HEK293 (cell line): ENCODE data around the gene EPHA6.

Experiments
- CTCF ChIA-PET: fragments of 350-600 bp; formaldehyde crosslinking; extraction: SDS; loops from one replicate; lab custom pipeline; 2021; ENCODE audit warnings: antibody characterized with exemption; lab: Yijun Ruan, JAX
- POLR2A ChIA-PET: fragments of 300-600 bp; formaldehyde crosslinking; extraction: SDS; loops from one replicate; lab custom pipeline; 2020; ENCODE audit warnings: antibody characterized with exemption, inconsistent platforms; lab: Yijun Ruan, JAX
- H3K27ac ChIP-seq: fragments of 200-500 bp; sonication (Bioruptor generic); 2 replicates; pipeline ENCODE4 v1.5.1; 2014; ENCODE audit warnings: low read depth, low read length, control low read depth, inconsistent platforms; ENCODE audit errors: extremely low read depth
- H3K36me3 ChIP-seq, 2 experiments: fragments of 200-500 bp in 1 of 2; sonication (Bioruptor generic) in 1 of 2; 1 replicate in 1 of 2; 2 replicates in 1 of 2; pipeline ENCODE4 v1.5.1; 2014 to 2017; ENCODE audit warnings: inconsistent platforms in 2 of 2, low read length in 2 of 2; ENCODE audit not compliant: control insufficient read depth in 2 of 2, insufficient read depth in 1 of 2
- H3K4me1 ChIP-seq: fragments of 200-500 bp; sonication (Bioruptor generic); 2 replicates; pipeline ENCODE4 v1.5.1; 2014; ENCODE audit warnings: mild to moderate bottlenecking, low read length, inconsistent platforms; ENCODE audit not compliant: control insufficient read depth, insufficient read depth
- H3K4me3 ChIP-seq: 2 replicates; pipeline ENCODE4 v1.5.1; 2011; ENCODE audit warnings: low read depth, mild to moderate bottlenecking, control low read depth, low read length, moderate library complexity
- H3K9me3 ChIP-seq: fragments of 200-500 bp; sonication (Bioruptor generic); 2 replicates; pipeline ENCODE4 v1.5.1; 2014; ENCODE audit warnings: low read depth, low read length, inconsistent platforms; ENCODE audit not compliant: control insufficient read depth, insufficient read depth
- BCL11A ChIP-seq: fragments of 450-650 bp; formaldehyde crosslinking; IDR thresholded peaks from 2 replicates; pipeline ENCODE4 v1.5.1; 2016; ENCODE audit warnings: low read depth, missing biosample characterization, missing genetic modification characterization
- HOXD13 ChIP-seq: sonication (generic); formaldehyde crosslinking; IDR thresholded peaks from 2 replicates; pipeline ENCODE4 v1.8.0; 2022; ENCODE audit warnings: missing genetic modification reagents, borderline replicate concordance
- INSM2 ChIP-seq: fragments of 450-650 bp; formaldehyde crosslinking; IDR thresholded peaks from 2 replicates; pipeline ENCODE4 v1.5.1; 2016; ENCODE audit warnings: missing biosample characterization, missing genetic modification characterization
- KLF8 ChIP-seq: fragments of 450-650 bp; formaldehyde crosslinking; IDR thresholded peaks from 2 replicates; pipeline ENCODE4 v1.5.1; 2016; ENCODE audit warnings: missing biosample characterization, missing genetic modification characterization
- SETDB1 ChIP-seq: IDR thresholded peaks from one replicate; pipeline ENCODE4 v1.6.1; 2017; ENCODE audit warnings: mild to moderate bottlenecking, low read length, moderate library complexity, mixed read lengths; ENCODE audit not compliant: insufficient read length
- TRIM28 ChIP-seq: IDR thresholded peaks from 2 replicates; pipeline ENCODE4 v1.6.1; 2011; ENCODE audit warnings: low read length, control low read depth, borderline replicate concordance
- YY1 ChIP-seq: fragments of 450-650 bp; formaldehyde crosslinking; IDR thresholded peaks from 2 replicates; pipeline ENCODE4 v1.5.1; 2018; ENCODE audit warnings: missing biosample characterization, missing genetic modification characterization
- YY2 ChIP-seq: fragments of 450-650 bp; formaldehyde crosslinking; IDR thresholded peaks from 2 replicates; pipeline ENCODE4 v1.5.1; 2016; ENCODE audit warnings: missing biosample characterization, missing genetic modification characterization
- ZBTB8A ChIP-seq: fragments of 450-650 bp; formaldehyde crosslinking; IDR thresholded peaks from 2 replicates; pipeline ENCODE4 v1.5.1; 2016; ENCODE audit warnings: missing biosample characterization, missing genetic modification characterization
- ZNF146 ChIP-seq: fragments of 450-650 bp; formaldehyde crosslinking; IDR thresholded peaks from 2 replicates; pipeline ENCODE4 v1.5.1; 2016; ENCODE audit warnings: missing biosample characterization, missing genetic modification characterization
- ZNF350 ChIP-seq: fragments of 450-650 bp; formaldehyde crosslinking; IDR thresholded peaks from 2 replicates; pipeline ENCODE4 v1.5.0; 2017; ENCODE audit warnings: missing biosample characterization, mild to moderate bottlenecking, missing genetic modification characterization
- ZNF404 ChIP-seq: fragments of 450-650 bp; formaldehyde crosslinking; IDR thresholded peaks from 2 replicates; pipeline ENCODE4 v1.5.1; 2017; ENCODE audit warnings: missing biosample characterization, missing genetic modification characterization
- ZNF426 ChIP-seq: fragments of 450-650 bp; formaldehyde crosslinking; IDR thresholded peaks from 2 replicates; pipeline ENCODE4 v1.5.1; 2017; ENCODE audit warnings: missing biosample characterization, missing genetic modification characterization, mild to moderate bottlenecking, inconsistent platforms, moderate library complexity
- ZNF488 ChIP-seq: fragments of 450-650 bp; formaldehyde crosslinking; IDR thresholded peaks from 2 replicates; pipeline ENCODE4 v1.5.1; 2016; ENCODE audit warnings: missing biosample characterization, missing genetic modification characterization
- ZNF510 ChIP-seq: fragments of 450-650 bp; formaldehyde crosslinking; IDR thresholded peaks from 2 replicates; pipeline ENCODE4 v1.5.1; 2018; ENCODE audit warnings: mild to moderate bottlenecking, missing genetic modification characterization, missing biosample characterization; ENCODE audit not compliant: insufficient replicate concordance
- ZNF549 ChIP-seq: fragments of 450-650 bp; IDR thresholded peaks from 2 replicates; pipeline ENCODE4 v1.5.1; 2018; ENCODE audit warnings: missing biosample characterization, missing genetic modification characterization, mild to moderate bottlenecking, inconsistent platforms, moderate library complexity
- ZNF561 ChIP-seq: fragments of 450-650 bp; IDR thresholded peaks from 2 replicates; pipeline ENCODE4 v1.5.1; 2018; ENCODE audit warnings: missing biosample characterization, missing genetic modification characterization, borderline replicate concordance
- ZNF580 ChIP-seq: fragments of 450-650 bp; formaldehyde crosslinking; IDR thresholded peaks from 2 replicates; pipeline ENCODE4 v1.5.1; 2016; ENCODE audit warnings: missing biosample characterization, missing genetic modification characterization
- ZNF626 ChIP-seq: fragments of 450-650 bp; sonication (Bioruptor Pico); formaldehyde crosslinking; IDR thresholded peaks from 2 replicates; pipeline ENCODE4 v1.5.1; 2018; ENCODE audit warnings: missing biosample characterization, missing genetic modification characterization, inconsistent platforms
- ZNF677 ChIP-seq: fragments of 450-650 bp; IDR thresholded peaks from 2 replicates; pipeline ENCODE4 v1.5.0; 2018; ENCODE audit warnings: missing biosample characterization, mild to moderate bottlenecking, missing genetic modification characterization, moderate library complexity
- ZNF747 ChIP-seq: fragments of 450-650 bp; formaldehyde crosslinking; IDR thresholded peaks from 2 replicates; pipeline ENCODE4 v1.5.1; 2016; ENCODE audit warnings: missing biosample characterization, missing genetic modification characterization
- ZNF768 ChIP-seq: fragments of 450-650 bp; formaldehyde crosslinking; IDR thresholded peaks from 2 replicates; pipeline ENCODE4 v1.5.1; 2018; ENCODE audit warnings: missing biosample characterization, mild to moderate bottlenecking, missing genetic modification characterization
- ZNF792 ChIP-seq: fragments of 450-650 bp; formaldehyde crosslinking; IDR thresholded peaks from 2 replicates; pipeline ENCODE4 v1.5.1; 2016; ENCODE audit warnings: missing biosample characterization, missing genetic modification characterization
- ZNF843 ChIP-seq: fragments of 450-650 bp; formaldehyde crosslinking; IDR thresholded peaks from 2 replicates; pipeline ENCODE4 v1.5.1; 2016; ENCODE audit warnings: missing biosample characterization, missing genetic modification characterization
- ZSCAN30 ChIP-seq: fragments of 450-650 bp; IDR thresholded peaks from 2 replicates; pipeline ENCODE4 v1.5.1; 2018; ENCODE audit warnings: missing biosample characterization, mild to moderate bottlenecking, missing genetic modification characterization, moderate library complexity
- ZXDB ChIP-seq: fragments of 450-650 bp; formaldehyde crosslinking; IDR thresholded peaks from 2 replicates; pipeline ENCODE4 v1.5.1; 2016; ENCODE audit warnings: missing biosample characterization, missing genetic modification characterization
- TF ChIP-seq, protein P1 (sequence below): fragments of 450-650 bp; formaldehyde crosslinking; IDR thresholded peaks from 2 replicates; pipeline ENCODE4 v1.5.1; 2017; ENCODE audit warnings: missing biosample characterization, missing genetic modification characterization

Gene EPHA6

GRCh38 chr3:97488741-97489140 lies 674.3 kb downstream of the EPHA6 start (continued):
- no peak for TF ChIP-seq ZNF510 (tag by site-specific recombination)

GRCh38 chr3:97495896-97496295 lies 681.5 kb downstream of the EPHA6 start:
- ChIA-PET POLR2A (no interaction called here), CTCF (no interaction called here)
- Histone ChIP-seq H3K9me3 (no peaks in the 10 kb centered on the region), H3K4me3 (no peak overlapping the region), H3K4me1 (no peaks in the 10 kb centered on the region), H3K36me3 (no peaks in the 10 kb centered on the region), H3K27ac (no peak overlapping the region)
- TF ChIP-seq YY2 (tag by site-specific recombination) (no peak), ZNF146 (tag by site-specific recombination) (no peak), BCL11A (no peak), ZBTB8A (no peak), ZNF768 (tag by site-specific recombination) (no peak), KLF8 (no peak)

DNA sequence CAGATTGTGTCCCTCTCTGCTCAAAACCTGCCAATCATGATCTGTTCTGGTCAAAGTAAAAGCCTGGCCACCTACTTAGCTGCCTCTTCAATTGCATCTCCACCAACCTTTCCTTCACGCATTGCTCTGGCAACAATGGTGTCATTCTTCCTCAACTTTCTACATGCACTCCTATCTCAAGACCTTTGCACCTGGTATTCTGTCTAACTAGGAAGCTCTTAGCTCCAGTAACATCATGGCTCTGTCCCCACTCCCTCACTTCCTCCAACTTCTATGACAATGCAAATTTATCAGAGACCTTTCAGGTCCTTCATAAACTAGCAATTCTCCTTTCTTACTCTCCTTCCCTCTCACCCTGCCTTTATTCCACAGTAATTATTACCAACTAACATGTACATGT lies 682.7 kb downstream of the EPHA6 start:
- no peaks in the 10 kb centered on the region for H3K4me1 ChIP-seq
- H3K36me3 ChIP-seq: no peaks in the 10 kb centered on the region
- no peaks in the 10 kb centered on the region for H3K9me3 ChIP-seq
- CTCF ChIA-PET: no interaction called here
- TF ChIP-seq ZNF626 (tag by site-specific recombination) (no peak), ZNF843 (tag by site-specific recombination) (no peak), ZNF792 (tag by site-specific recombination) (no peak), HOXD13 (CRISPR knock-in tag) (no peak), ZNF677 (tag by site-specific recombination) (no peak), ZSCAN30 (tag by site-specific recombination) (no peak), ZNF747 (tag by site-specific recombination) (no peak), ZNF426 (no peak), INSM2 (tag by site-specific recombination) (no peak)
- H3K4me3 ChIP-seq: no peak overlapping the region
- POLR2A ChIA-PET: no interaction called here
- no peak overlapping the region for H3K27ac ChIP-seq

GRCh38 chr3:97504463-97504862 lies 690.1 kb downstream of the EPHA6 start:
- peak; percentile 83 for TF ChIP-seq SETDB1
- TF ChIP-seq ZNF404 (tag by site-specific recombination): no peak
- peak; percentile 74; the same call in 1 of the 2 replicates for TF ChIP-seq TRIM28
- TF ChIP-seq, all 188 proteins: peak for 2
- Histone ChIP-seq H3K36me3 (no peaks in the 10 kb centered on the region), H3K9me3 (no peaks in the 10 kb centered on the region), H3K27ac (no peak overlapping the region), H3K4me1 (no peaks in the 10 kb centered on the region), H3K4me3 (no peak overlapping the region)
- ChIA-PET POLR2A (no interaction called here), CTCF (no interaction called here)

DNA sequence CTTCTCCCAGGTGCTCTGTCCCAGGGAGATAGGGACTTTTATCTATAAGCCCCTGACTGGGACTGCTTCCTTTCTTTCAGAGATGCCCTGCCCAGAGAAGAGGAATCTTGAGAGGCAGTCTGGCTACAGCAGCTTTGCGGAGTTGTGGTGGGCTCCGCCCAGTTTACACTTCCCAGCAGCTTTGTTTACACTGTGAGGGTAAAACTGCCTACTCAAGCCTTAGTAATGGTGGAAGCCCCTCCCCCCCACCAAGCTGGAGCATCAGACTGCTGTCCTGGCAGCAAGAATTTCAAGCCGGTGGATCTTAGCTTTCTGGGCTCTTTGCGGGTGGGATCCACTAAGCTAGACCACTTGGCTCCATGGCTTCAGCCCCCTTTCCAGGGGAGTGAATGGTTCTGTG lies 696.4 kb downstream of the EPHA6 start:
- Histone ChIP-seq H3K4me3 (no peak overlapping the region), H3K27ac (no peak overlapping the region), H3K9me3 (no peaks in the 10 kb centered on the region), H3K4me1 (no peaks in the 10 kb centered on the region), H3K36me3 (no peaks in the 10 kb centered on the region)
- ChIA-PET POLR2A (no interaction called here), CTCF (interaction anchor here (0.6 kb wide), 1 partner anchor 1092 kb away, joined by 3 read pairs; no protein-coding TSS in a partner anchor)
- TF ChIP-seq, protein P1, sequence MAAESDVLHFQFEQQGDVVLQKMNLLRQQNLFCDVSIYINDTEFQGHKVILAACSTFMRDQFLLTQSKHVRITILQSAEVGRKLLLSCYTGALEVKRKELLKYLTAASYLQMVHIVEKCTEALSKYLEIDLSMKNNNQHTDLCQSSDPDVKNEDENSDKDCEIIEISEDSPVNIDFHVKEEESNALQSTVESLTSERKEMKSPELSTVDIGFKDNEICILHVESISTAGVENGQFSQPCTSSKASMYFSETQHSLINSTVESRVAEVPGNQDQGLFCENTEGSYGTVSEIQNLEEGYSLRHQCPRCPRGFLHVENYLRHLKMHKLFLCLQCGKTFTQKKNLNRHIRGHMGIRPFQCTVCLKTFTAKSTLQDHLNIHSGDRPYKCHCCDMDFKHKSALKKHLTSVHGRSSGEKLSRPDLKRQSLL (tag by site-specific recombination): no peak
- no peak for TF ChIP-seq ZNF350 (tag by site-specific recombination)
- no peak for TF ChIP-seq ZNF561 (tag by site-specific recombination)
- TF ChIP-seq ZXDB (tag by site-specific recombination): no peak
- TF ChIP-seq YY1 (tag by site-specific recombination): no peak
- TF ChIP-seq ZNF580 (tag by site-specific recombination): no peak
- TF ChIP-seq ZNF549 (tag by site-specific recombination): no peak
- TF ChIP-seq ZNF488 (tag by site-specific recombination): no peak
